Measurements from ENCODE around the gene FARS2. TPM values are rescaled to one million over a fixed set of nuclear protein-coding genes. Genes with fewer than 3 reads are reported as not detected.

Gene FARS2
- total RNA-seq, 2 experiments from 2014 or later = 18.4 to 20.0 TPM

- peak; percentile 16 for DNase-seq
- peak overlapping the region; percentile 43 for H3K4me3 Mint-ChIP-seq
- peak overlapping the region; percentile 80 for H3K27ac Mint-ChIP-seq
- H3K27me3 Mint-ChIP-seq = no peaks in the 10 kb centered on the region
- H3K4me1 Mint-ChIP-seq = peaks cover 19% of the 10 kb centered on the region
- H3K9me3 Mint-ChIP-seq = peaks cover 8% of the 10 kb centered on the region
- peaks cover 8% of the 10 kb centered on the region for H3K36me3 Mint-ChIP-seq
These were observed 319.6 kb downstream of the FARS2 start for GRCh38 chr6:5580736-5581581.

GRCh38 chr6:5582762-5583161 lies 321.4 kb downstream of the FARS2 start:
- peaks cover 17% of the 10 kb centered on the region for H3K4me1 Mint-ChIP-seq
- H3K4me3 Mint-ChIP-seq = no peak overlapping the region
- H3K27me3 Mint-ChIP-seq = no peaks in the 10 kb centered on the region
- peaks cover 9% of the 10 kb centered on the region for H3K9me3 Mint-ChIP-seq
- no peak overlapping the region for H3K27ac Mint-ChIP-seq
- DNase-seq = no peak
- peaks cover 11% of the 10 kb centered on the region for H3K36me3 Mint-ChIP-seq

- no peak overlapping the region for H3K27ac Mint-ChIP-seq
- H3K4me1 Mint-ChIP-seq = peaks cover 17% of the 10 kb centered on the region
- peaks cover 11% of the 10 kb centered on the region for H3K36me3 Mint-ChIP-seq
- no peak for DNase-seq
- H3K4me3 Mint-ChIP-seq = no peak overlapping the region
- peaks cover 9% of the 10 kb centered on the region for H3K9me3 Mint-ChIP-seq
- H3K27me3 Mint-ChIP-seq = no peaks in the 10 kb centered on the region
These were observed 322.2 kb downstream of the FARS2 start for GRCh38 chr6:5583528-5583927.

DNA sequence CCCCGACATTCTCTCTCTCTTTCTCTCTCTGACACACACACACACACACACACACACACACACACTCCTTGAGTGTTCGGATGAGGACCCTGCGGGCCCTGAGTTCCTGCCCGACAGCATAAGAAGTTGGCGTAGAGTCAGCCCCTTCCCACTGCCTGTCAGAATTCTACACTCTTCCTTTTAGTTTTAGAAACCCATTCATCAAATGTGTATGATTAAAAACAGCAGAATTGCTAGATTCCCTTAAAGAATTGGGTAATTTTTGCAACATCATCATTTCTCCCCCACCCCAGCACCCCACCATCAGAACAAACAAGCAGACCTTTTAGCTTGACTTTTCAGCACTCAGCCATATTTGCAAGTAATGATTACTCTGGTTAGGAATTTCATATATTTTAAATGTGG lies 322.8 kb downstream of the FARS2 start:
- DNase-seq = no peak
- no peaks in the 10 kb centered on the region for H3K27me3 Mint-ChIP-seq
- peaks cover 9% of the 10 kb centered on the region for H3K9me3 Mint-ChIP-seq
- H3K4me3 Mint-ChIP-seq = no peak overlapping the region
- H3K36me3 Mint-ChIP-seq = peaks cover 11% of the 10 kb centered on the region
- peaks cover 17% of the 10 kb centered on the region for H3K4me1 Mint-ChIP-seq
- no peak overlapping the region for H3K27ac Mint-ChIP-seq

DNA sequence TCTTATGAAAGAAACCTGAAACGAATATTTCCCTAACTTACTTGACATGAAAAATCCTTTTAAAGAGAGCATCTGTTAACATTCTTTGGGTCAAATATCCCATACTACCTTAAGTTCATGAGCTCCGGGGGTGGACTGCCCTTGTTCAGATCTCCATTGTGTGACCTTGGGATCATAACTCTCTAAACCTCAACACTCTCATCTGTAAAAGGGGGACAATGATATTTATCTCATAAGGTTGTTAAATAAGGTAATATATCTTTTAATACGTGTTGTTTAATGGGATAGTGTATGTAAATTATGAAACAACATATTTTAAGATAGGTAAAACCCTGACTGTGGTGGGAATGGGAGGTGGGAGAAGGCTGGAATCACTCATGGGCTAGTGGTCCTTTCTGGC lies 326.3 kb downstream of the FARS2 start:
- Mint-ChIP-seq H3K9me3 (peaks cover 9% of the 10 kb centered on the region), H3K4me3 (no peak overlapping the region), H3K27ac (no peak overlapping the region), H3K4me1 (no peaks in the 10 kb centered on the region), H3K27me3 (no peaks in the 10 kb centered on the region), H3K36me3 (peaks cover 8% of the 10 kb centered on the region)
- no peak for DNase-seq

- H3K9me3 Mint-ChIP-seq = peaks cover 9% of the 10 kb centered on the region
- DNase-seq = no peak
- H3K4me1 Mint-ChIP-seq = peaks cover 2% of the 10 kb centered on the region
- peaks cover 8% of the 10 kb centered on the region for H3K36me3 Mint-ChIP-seq
- H3K4me3 Mint-ChIP-seq = no peak overlapping the region
- no peaks in the 10 kb centered on the region for H3K27me3 Mint-ChIP-seq
- no peak overlapping the region for H3K27ac Mint-ChIP-seq
These were observed 328.3 kb downstream of the FARS2 start for GRCh38 chr6:5589422-5590141.

GRCh38 chr6:5590187-5590586 lies 328.9 kb downstream of the FARS2 start:
- Mint-ChIP-seq H3K4me1 (peaks cover 4% of the 10 kb centered on the region), H3K4me3 (no peak overlapping the region), H3K27ac (no peak overlapping the region), H3K9me3 (peaks cover 9% of the 10 kb centered on the region), H3K36me3 (peaks cover 8% of the 10 kb centered on the region), H3K27me3 (no peaks in the 10 kb centered on the region)
- DNase-seq = no peak

DNA sequence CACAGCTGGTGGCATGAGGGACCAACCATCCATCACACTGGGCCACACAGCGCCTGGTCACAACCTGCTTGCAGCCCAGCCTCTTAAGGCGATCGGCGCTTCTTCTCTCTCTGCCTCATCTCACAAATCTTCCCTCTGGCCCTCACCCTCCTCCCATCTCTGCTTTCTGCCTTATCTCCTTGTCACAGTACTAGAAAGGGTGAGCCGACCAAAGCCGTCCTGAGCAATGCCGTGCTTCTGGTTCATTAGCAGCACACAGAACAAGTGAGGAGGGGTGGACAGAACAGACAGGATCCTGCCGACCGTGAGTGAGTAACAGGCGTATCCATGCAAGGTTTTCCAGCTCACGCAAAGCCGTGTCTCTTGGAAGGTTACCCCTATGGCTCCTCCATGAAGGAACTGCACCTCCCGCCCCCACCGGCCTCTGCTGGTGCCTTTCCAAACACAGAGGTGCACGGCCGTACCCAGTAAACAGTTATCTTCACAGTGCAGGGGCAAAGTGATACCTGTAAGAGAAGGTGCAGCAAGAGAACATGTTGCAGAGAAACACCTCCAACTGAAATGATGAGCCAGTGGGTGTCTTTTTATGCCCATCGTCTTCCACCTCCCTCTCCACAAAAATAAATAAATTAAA lies 331.7 kb downstream of the FARS2 start:
- H3K9me3 Mint-ChIP-seq = no peaks in the 10 kb centered on the region
- peaks cover 6% of the 10 kb centered on the region for H3K4me1 Mint-ChIP-seq
- H3K4me3 Mint-ChIP-seq = no peak overlapping the region
- H3K36me3 Mint-ChIP-seq = no peaks in the 10 kb centered on the region
- no peaks in the 10 kb centered on the region for H3K27me3 Mint-ChIP-seq
- DNase-seq = no peak
- H3K27ac Mint-ChIP-seq = no peak overlapping the region

GRCh38 chr6:5595184-5595583 lies 333.9 kb downstream of the FARS2 start:
- no peak for DNase-seq
- Mint-ChIP-seq H3K4me1 (peaks cover 6% of the 10 kb centered on the region), H3K27me3 (no peaks in the 10 kb centered on the region), H3K27ac (no peak overlapping the region), H3K36me3 (peaks cover 3% of the 10 kb centered on the region), H3K9me3 (no peaks in the 10 kb centered on the region), H3K4me3 (no peak overlapping the region)

GRCh38 chr6:5597413-5597812 lies 336.1 kb downstream of the FARS2 start:
- Mint-ChIP-seq H3K4me3 (no peak overlapping the region), H3K9me3 (no peaks in the 10 kb centered on the region), H3K27me3 (no peaks in the 10 kb centered on the region), H3K36me3 (peaks cover 3% of the 10 kb centered on the region), H3K4me1 (peaks cover 6% of the 10 kb centered on the region), H3K27ac (no peak overlapping the region)
- no peak for DNase-seq

- peaks cover 6% of the 10 kb centered on the region for H3K4me1 Mint-ChIP-seq
- H3K36me3 Mint-ChIP-seq = peaks cover 3% of the 10 kb centered on the region
- DNase-seq = no peak
- H3K27me3 Mint-ChIP-seq = no peaks in the 10 kb centered on the region
- no peaks in the 10 kb centered on the region for H3K9me3 Mint-ChIP-seq
- no peak overlapping the region for H3K27ac Mint-ChIP-seq
- no peak overlapping the region for H3K4me3 Mint-ChIP-seq
These were observed 336.8 kb downstream of the FARS2 start for GRCh38 chr6:5598123-5598522.

- Mint-ChIP-seq H3K36me3 (peaks cover 3% of the 10 kb centered on the region), H3K9me3 (no peaks in the 10 kb centered on the region)
These were observed 337.8 kb downstream of the FARS2 start for GRCh38 chr6:5599127-5599526.

GRCh38 chr6:5605937-5606336 lies 344.6 kb downstream of the FARS2 start:
- no peak for DNase-seq
- H3K27ac Mint-ChIP-seq = no peak overlapping the region
- H3K4me3 Mint-ChIP-seq = no peak overlapping the region
- H3K36me3 Mint-ChIP-seq = peaks cover 7% of the 10 kb centered on the region
- no peaks in the 10 kb centered on the region for H3K9me3 Mint-ChIP-seq
- H3K4me1 Mint-ChIP-seq = peaks cover 6% of the 10 kb centered on the region
- H3K27me3 Mint-ChIP-seq = no peaks in the 10 kb centered on the region

More at GRCh38 chr6:5599127-5599526, 337.8 kb downstream of the FARS2 start:
- Mint-ChIP-seq H3K27ac (no peak overlapping the region), H3K4me3 (no peak overlapping the region), H3K4me1 (peaks cover 5% of the 10 kb centered on the region), H3K27me3 (no peaks in the 10 kb centered on the region)
- DNase-seq = no peak

- Mint-ChIP-seq H3K27ac (no peak overlapping the region), H3K9me3 (no peaks in the 10 kb centered on the region), H3K4me1 (peaks cover 6% of the 10 kb centered on the region), H3K27me3 (no peaks in the 10 kb centered on the region), H3K36me3 (peaks cover 7% of the 10 kb centered on the region), H3K4me3 (no peak overlapping the region)
- no peak for DNase-seq
These were observed 345.2 kb downstream of the FARS2 start for GRCh38 chr6:5606546-5606945.

DNA sequence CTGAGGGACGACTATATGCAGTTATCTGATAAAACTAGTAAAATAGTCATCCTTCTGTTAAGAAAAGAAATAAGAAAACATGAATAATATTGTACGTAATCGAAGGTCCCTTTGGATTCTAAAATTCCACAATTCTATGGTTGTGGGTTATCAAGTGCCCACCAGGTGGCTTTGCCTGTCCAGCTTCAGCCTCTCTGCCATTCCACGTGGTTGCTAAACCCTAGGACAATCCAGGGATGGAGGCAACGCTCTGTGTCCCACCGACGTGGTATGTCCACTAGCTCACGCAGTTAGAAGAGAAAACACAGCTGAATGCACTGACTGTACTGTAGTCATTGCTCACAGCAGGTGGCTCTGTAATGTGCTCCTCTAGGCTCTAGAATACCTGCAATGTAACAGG lies 349.3 kb downstream of the FARS2 start:
- no peak overlapping the region for H3K4me3 Mint-ChIP-seq
- no peak overlapping the region for H3K27ac Mint-ChIP-seq
- no peaks in the 10 kb centered on the region for H3K27me3 Mint-ChIP-seq
- no peak for DNase-seq
- H3K9me3 Mint-ChIP-seq = no peaks in the 10 kb centered on the region
- H3K36me3 Mint-ChIP-seq = peaks cover 27% of the 10 kb centered on the region
- H3K4me1 Mint-ChIP-seq = no peaks in the 10 kb centered on the region

Measured in activated naive CD8-positive, alpha-beta T cell treated with anti-CD3 and anti-CD28 coated beads for 36 hours (primary cell).